ENCODE results near the gene GMPR.

- TF ChIP-seq PATZ1 (CRISPR knock-in tag; IDR thresholded peaks at IDR 0.05; ENCODE audit: borderline replicate concordance) (no peak), RARB (CRISPR knock-in tag; IDR thresholded peaks at IDR 0.05) (no peak), POU6F1 (CRISPR knock-in tag; IDR thresholded peaks at IDR 0.05; ENCODE audit: borderline replicate concordance, low read depth) (no peak), PPARA (CRISPR knock-in tag; IDR thresholded peaks at IDR 0.05; ENCODE audit: borderline replicate concordance) (no peak), CSDC2 (CRISPR knock-in tag; IDR thresholded peaks at IDR 0.05) (no peak), CREB5 (CRISPR knock-in tag; IDR thresholded peaks at IDR 0.05; ENCODE audit: low read depth) (no peak), SNAI2 (CRISPR knock-in tag; IDR thresholded peaks at IDR 0.05) (no peak), ZNF70 (CRISPR knock-in tag; IDR thresholded peaks at IDR 0.05) (no peak), ZFP3 (CRISPR knock-in tag; IDR thresholded peaks at IDR 0.05) (no peak), ESRRG (CRISPR knock-in tag; IDR thresholded peaks at IDR 0.05) (no peak), ZNF565 (CRISPR knock-in tag; conservative IDR thresholded peaks at IDR 0.05; ENCODE audit: low read depth) (no peak), TOX (CRISPR knock-in tag; IDR thresholded peaks at IDR 0.05; ENCODE audit: borderline replicate concordance) (no peak)
Observed at GRCh38 chr6:16284472-16284871, 46.1 kb downstream of the GMPR start.
